ENCODE data around the gene PEAK3. TPM values are rescaled to one million over a fixed set of nuclear protein-coding genes. Genes with fewer than 3 reads are reported as not detected.
A peak's percentile ranks its signal among the peaks of the same experiment; 100 is the strongest.

Gene PEAK3
- total RNA-seq, 2 experiments from 2014 or later: not detected

DNA sequence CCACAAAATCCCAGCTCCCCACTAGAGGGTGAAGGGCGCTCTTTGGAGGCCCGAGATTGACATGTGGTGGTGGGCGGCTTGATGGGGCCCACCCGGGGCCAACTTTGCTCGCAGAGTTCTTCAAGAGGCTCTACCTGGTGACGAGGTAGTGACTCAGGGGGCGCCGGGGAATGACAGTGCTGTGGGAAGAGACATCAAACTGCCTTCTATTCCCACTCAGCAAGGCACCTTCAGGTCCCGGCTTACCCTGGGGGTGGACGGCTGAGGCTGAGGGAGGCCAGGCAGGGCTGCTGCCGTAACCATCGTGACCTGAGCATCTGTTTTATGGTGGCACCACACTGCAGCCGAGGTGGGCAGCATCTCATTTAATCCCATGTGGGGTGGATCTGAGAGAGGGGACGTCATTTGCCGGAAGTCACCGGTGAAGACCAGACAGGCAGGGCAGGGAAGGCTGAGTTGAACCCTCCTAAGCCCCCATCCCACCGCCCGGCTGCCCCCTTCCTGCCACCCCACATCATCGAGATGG is 24.4 kb upstream of the PEAK3 start:
- ChIA-PET CTCF (interaction anchor here (1.0 kb wide), 1 partner anchor 44 kb away, joined by 3 read pairs; no protein-coding TSS in a partner anchor), POLR2A (interaction anchor here (1.0 kb wide), 1 partner anchor 21 kb away, joined by 4 read pairs; no protein-coding TSS in a partner anchor)
- ATAC-seq (no peak), DNase-seq (no peak)
- H3K36me3 Mint-ChIP-seq (ENCODE audit: low read depth): no peaks in the 10 kb centered on the region
- H3K4me1 Mint-ChIP-seq (ENCODE audit: low read depth): peaks cover 9% of the 10 kb centered on the region
- no peak overlapping the region for H3K4me3 Mint-ChIP-seq
- no peak overlapping the region for H3K27ac Mint-ChIP-seq
- H3K27me3 Mint-ChIP-seq: peaks cover 51% of the 10 kb centered on the region
- intact Hi-C loops (cut with micrococcal nuclease): no loop called here
- no peaks in the 10 kb centered on the region for H3K9me3 Mint-ChIP-seq
- TF ChIP-seq, protein P1, sequence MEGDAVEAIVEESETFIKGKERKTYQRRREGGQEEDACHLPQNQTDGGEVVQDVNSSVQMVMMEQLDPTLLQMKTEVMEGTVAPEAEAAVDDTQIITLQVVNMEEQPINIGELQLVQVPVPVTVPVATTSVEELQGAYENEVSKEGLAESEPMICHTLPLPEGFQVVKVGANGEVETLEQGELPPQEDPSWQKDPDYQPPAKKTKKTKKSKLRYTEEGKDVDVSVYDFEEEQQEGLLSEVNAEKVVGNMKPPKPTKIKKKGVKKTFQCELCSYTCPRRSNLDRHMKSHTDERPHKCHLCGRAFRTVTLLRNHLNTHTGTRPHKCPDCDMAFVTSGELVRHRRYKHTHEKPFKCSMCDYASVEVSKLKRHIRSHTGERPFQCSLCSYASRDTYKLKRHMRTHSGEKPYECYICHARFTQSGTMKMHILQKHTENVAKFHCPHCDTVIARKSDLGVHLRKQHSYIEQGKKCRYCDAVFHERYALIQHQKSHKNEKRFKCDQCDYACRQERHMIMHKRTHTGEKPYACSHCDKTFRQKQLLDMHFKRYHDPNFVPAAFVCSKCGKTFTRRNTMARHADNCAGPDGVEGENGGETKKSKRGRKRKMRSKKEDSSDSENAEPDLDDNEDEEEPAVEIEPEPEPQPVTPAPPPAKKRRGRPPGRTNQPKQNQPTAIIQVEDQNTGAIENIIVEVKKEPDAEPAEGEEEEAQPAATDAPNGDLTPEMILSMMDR (IDR thresholded peaks at IDR 0.05): no peak

DNA sequence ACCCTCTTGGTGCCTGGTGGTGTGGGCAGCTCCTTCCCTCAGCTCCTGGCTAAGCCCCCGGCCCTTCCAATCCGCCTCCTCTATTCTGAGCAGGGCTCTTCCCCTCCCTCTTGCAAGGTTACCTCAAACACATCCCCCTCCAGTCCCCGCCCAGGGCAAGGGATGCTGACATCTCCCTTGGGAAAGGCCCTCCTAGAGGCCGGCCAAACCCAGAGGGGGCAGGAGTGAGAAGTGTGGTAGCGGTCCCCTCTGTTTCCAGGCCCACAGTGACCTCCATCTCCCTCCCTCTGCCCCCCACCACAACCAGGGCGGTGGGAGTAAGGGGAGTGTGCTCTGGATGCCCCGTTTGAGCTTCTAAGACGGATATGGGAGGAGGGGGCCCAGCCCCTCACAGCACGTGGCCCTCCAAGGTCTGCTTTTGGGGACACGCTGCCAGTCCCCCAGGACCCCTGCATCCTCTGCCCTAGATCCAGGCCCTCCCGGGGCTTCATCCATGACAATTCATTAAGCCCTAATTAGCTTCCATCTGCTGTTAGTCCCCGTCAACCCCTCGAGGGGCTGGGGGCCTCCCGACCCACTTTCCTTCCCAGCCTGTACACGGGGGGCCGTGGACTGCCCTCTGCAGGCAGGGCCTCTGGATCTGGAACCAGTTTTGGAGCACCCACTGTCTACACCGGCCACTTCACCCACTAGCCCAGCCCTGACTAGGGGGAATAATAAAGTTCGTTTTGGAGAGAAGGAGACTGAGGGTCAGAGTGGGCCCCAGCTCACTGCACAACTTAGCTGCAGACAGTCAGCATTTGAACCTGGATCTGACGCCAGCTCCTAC is 23.7 kb upstream of the PEAK3 start:
- POLR2A ChIA-PET: interaction anchor here (1.0 kb wide), 2 partner anchors 22 to 28 kb away, joined by 4 to 8 read pairs; no protein-coding TSS in a partner anchor

DNA sequence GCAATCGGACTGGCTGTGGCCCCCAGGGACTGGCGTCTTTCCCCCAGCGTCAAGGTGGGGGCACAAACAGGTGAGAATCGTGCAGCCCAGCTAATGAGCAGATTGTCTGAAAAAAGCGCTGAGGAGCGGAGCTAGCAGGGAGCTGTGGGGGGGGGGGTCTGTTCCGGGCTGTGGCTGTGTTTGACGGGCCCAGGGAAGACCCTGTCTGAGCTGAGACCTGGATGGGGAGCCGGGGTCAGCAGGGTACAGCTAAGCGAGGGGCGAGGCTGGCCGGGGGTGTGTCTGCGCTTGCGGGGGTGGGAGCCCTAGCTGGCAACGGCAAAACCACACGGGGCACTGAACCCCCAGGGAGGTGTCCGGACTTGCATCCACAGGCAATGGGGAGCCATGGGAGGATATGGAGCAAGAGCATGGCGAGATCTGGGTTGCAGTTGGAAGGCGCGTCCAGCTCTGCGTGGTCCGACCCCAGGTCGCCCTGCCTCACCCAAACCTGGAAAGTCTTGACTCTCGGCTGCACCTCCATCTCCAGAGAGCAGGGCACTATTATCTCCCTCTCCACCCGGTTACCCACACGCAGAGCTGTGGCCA is 21.3 kb upstream of the PEAK3 start:
- CTCF ChIA-PET: interaction anchor here (1.1 kb wide), 1 partner anchor 84 kb away, joined by 3 read pairs; no protein-coding TSS in a partner anchor
- no peak overlapping the region for H3K27ac Mint-ChIP-seq

More for the DNA sequence above, 23.7 kb upstream of the PEAK3 start:
- no peak for ATAC-seq
- Mint-ChIP-seq H3K27ac (no peak overlapping the region), H3K27me3 (peaks cover 51% of the 10 kb centered on the region), H3K9me3 (no peaks in the 10 kb centered on the region), H3K4me3 (no peak overlapping the region), H3K36me3 (ENCODE audit: low read depth) (no peaks in the 10 kb centered on the region), H3K4me1 (ENCODE audit: low read depth) (peaks cover 9% of the 10 kb centered on the region)
- CTCF ChIA-PET: no interaction called here
- TF ChIP-seq, protein P1 (IDR thresholded peaks at IDR 0.05): no peak
- intact Hi-C loops (cut with micrococcal nuclease): no loop called here
- no peak for DNase-seq

DNA sequence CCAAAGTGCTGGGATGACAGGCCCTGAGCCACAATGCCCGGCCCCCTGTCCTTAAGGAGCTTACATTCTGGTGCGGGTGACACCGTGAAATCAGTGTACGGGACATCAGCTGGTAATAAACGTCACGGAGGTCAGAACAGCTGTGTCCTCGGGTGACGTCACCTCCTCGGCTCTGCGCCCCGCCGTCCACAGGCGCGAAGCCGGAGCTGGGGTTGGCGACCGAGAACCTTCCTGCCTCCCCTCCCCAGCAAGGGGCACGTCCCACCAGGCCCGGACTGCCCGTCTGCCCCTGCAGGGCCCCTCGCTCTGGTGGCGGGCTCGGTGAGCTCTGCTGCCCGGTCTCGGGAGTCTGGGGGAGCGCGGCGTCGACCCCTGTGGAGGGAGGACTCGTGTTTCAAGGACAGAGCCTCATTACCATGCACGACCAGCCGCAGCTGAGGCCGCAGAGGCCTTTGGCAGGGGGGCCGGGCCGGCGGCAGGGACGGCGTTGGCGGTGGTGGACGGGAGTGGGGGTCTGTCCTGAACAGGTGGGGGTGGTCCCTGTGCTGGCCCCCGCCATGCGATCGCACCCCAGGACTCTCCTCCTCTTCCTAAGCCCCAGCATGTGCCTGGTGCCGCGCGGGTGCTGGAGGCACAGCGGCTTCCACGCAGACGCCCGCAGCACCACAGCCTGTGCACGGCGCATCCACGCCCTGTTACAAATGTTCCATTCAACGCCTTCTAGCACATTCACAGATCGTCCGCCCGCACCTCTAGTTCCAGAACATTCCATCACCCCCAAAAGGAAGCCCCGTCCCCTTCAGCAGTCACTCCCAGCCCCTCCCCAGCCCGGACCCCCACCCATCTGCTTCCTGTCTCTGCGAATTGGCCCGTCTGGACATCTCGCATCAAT is 20.6 kb upstream of the PEAK3 start:
- H3K4me3 Mint-ChIP-seq: no peak overlapping the region
- no peak overlapping the region for H3K27ac Mint-ChIP-seq
- H3K4me1 Mint-ChIP-seq (ENCODE audit: low read depth): peaks cover 7% of the 10 kb centered on the region
- CTCF ChIA-PET: interaction anchor here (1.1 kb wide), 1 partner anchor 85 kb away, joined by 3 read pairs; no protein-coding TSS in a partner anchor
- peaks cover 31% of the 10 kb centered on the region for H3K27me3 Mint-ChIP-seq
- TF ChIP-seq, protein P1 (IDR thresholded peaks at IDR 0.05): no peak
- H3K9me3 Mint-ChIP-seq: no peaks in the 10 kb centered on the region
- no peak for DNase-seq
- H3K36me3 Mint-ChIP-seq (ENCODE audit: low read depth): no peaks in the 10 kb centered on the region
- intact Hi-C loops (cut with micrococcal nuclease): no loop called here
- POLR2A ChIA-PET: interaction anchor here (0.6 to 1.4 kb wide), 4 partner anchors 20 to 496 kb away, joined by 3 to 7 read pairs (median 3); no protein-coding TSS in a partner anchor
- peak; percentile 25 for ATAC-seq

More for the DNA sequence above, 21.3 kb upstream of the PEAK3 start:
- Mint-ChIP-seq H3K36me3 (ENCODE audit: low read depth) (no peaks in the 10 kb centered on the region), H3K9me3 (no peaks in the 10 kb centered on the region), H3K27me3 (peaks cover 32% of the 10 kb centered on the region), H3K4me3 (no peak overlapping the region), H3K4me1 (ENCODE audit: low read depth) (peaks cover 7% of the 10 kb centered on the region)
- intact Hi-C loops (cut with micrococcal nuclease): no loop called here
- POLR2A ChIA-PET: interaction anchor here (1.4 kb wide), 1 partner anchor 19 kb away, joined by 7 read pairs; no protein-coding TSS in a partner anchor
- no peak for DNase-seq
- TF ChIP-seq, protein P1 (IDR thresholded peaks at IDR 0.05): no peak
- peak; percentile 8 for ATAC-seq

Measured in activated CD8-positive, alpha-beta T cell treated with anti-CD3 and anti-CD28 coated beads for 36 hours (primary cell).